ENCODE measurements around the gene BARX2.

BARX2 gene

DNA sequence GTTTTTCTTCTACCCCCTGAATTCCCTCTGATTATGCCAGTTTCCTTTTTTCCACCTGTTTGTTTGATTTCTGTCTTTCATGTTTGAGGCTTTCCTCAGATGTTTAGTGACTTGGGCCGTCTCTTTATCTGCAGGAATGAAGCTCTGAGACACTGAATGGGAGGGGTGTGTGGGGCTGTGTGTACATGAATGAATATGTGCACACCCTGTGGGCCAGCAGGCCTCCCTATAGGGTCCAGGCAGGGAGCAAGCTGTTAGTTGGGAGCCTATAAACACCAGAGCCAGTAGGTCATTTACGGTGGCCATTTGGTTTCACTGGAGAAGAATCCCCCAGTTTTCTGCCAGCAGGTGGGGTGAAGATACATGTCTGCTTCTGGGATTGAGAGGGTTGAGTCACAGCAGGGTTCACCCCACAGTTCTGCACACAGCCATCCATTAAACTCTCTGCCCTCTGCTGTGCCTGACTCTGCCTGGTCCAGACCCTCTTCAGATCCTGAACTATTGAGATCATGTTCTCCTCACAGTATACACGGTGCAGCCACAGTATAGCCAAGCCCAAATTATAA, 34.8 kb downstream of the BARX2 start:
- no peak overlapping the region for H3K4me3 ChIP-seq (ENCODE audit: low read depth, low read length)
- TF ChIP-seq, protein P1, sequence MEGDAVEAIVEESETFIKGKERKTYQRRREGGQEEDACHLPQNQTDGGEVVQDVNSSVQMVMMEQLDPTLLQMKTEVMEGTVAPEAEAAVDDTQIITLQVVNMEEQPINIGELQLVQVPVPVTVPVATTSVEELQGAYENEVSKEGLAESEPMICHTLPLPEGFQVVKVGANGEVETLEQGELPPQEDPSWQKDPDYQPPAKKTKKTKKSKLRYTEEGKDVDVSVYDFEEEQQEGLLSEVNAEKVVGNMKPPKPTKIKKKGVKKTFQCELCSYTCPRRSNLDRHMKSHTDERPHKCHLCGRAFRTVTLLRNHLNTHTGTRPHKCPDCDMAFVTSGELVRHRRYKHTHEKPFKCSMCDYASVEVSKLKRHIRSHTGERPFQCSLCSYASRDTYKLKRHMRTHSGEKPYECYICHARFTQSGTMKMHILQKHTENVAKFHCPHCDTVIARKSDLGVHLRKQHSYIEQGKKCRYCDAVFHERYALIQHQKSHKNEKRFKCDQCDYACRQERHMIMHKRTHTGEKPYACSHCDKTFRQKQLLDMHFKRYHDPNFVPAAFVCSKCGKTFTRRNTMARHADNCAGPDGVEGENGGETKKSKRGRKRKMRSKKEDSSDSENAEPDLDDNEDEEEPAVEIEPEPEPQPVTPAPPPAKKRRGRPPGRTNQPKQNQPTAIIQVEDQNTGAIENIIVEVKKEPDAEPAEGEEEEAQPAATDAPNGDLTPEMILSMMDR (IDR thresholded peaks at IDR 0.05; ENCODE audit: low read depth, low read length, missing control alignments), result no peak
- in situ Hi-C loops (cut with HindIII; ENCODE audit: low sequenced_read_pairs), result no loop called here
- DNase-seq (ENCODE audit: low read depth), result no peak

DNA sequence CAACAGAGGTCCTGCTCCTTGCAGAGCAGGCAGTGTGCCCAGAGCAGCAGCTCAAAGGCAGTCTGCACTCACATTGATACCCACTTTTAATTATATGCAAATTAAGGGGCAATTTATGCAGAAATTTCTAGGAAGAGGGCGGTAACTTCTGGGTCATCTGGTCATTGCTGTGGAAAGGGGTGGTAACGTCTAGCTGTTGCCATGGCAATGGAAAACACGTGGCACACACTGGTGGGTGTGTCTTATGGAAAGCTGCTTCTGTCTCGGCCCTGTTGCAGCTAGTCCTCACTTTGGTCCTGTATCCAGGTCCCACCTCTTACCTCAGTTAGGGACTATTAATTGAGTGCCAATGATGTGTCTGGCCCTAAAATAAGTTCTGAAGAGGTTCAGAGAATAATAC, 36.8 kb downstream of the BARX2 start:
- no peak for DNase-seq (ENCODE audit: low read depth)
- in situ Hi-C loops (cut with HindIII; ENCODE audit: low sequenced_read_pairs), result no loop called here
- TF ChIP-seq, protein P1 (IDR thresholded peaks at IDR 0.05; ENCODE audit: low read depth, low read length, missing control alignments), result no peak
- H3K4me3 ChIP-seq (ENCODE audit: low read depth, low read length), result no peak overlapping the region

DNA sequence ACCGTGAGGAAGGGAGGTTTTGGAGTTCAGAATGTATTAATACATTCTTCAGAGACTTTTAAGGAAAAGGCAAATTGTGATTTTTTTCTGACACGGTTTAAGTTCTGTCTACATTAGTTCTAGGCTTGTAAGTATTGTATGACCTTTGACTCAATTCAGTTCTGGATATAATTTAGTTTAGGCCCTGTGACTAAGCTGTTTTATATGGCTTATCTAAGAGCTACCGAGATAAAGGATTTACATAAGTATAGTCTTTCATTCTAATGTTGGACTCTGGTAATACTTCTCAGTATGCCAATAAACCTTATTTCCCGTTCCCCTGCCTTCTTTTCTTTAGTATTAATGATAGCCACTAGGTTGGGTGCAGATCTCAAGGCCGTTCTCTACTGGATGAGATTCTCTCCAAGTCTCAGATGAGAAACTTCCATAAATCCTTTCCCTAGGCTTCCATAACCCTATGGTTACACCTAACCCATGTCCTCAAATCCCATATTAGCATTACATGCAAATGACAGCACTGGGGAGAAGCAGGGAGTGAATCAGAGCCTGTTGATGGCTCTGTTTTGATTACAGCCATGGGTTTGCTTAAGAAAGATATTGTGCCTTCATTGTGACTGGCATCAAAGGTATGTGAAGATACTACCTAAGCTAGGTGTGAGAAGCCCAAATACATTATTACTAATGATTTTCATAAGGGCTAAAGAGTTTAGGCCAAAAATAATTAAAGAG, 38.7 kb downstream of the BARX2 start:
- TF ChIP-seq, protein P1 (IDR thresholded peaks at IDR 0.05; ENCODE audit: low read depth, low read length, missing control alignments), result no peak
- no peak overlapping the region for H3K4me3 ChIP-seq (ENCODE audit: low read depth, low read length)
- in situ Hi-C loops (cut with HindIII; ENCODE audit: low sequenced_read_pairs), result no loop called here
- DNase-seq (ENCODE audit: low read depth), result no peak

DNA sequence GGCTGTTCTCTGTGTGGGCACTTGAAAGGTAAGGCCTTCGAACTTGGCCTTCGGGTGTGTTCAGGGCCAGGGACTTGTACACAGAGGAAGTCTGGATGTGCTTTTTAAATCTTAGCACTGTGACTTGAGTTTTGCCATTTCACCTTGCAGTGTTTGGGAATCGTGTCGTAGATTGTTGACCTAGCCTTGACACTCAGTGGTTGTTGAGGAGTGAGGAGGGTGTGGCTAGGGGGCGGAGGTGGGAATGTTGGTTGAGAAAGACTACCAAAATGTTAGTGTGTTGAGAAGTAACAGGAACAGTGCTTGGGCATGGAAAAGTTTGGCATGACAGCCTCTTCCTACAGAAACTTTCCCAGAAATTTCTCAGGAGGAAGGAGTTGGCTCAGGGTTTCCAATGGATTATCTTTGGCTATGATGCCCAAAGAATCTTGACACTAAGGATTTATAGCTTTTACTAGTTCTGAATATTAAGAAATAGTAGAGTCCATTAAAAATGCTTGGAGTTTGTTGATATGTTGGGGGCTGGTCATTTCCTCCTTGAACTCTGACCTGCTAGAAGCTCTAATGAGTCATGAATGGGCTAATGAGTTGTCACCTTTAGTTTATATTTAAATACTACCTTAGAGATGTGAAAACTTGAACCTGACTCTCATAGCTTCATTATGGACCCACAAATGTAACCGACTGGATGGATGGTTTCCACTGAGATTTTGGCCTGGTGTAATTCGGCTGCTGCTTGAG, 40.6 kb downstream of the BARX2 start:
- H3K4me3 ChIP-seq (ENCODE audit: low read depth, low read length), result no peak overlapping the region
- TF ChIP-seq, protein P1 (IDR thresholded peaks at IDR 0.05; ENCODE audit: low read depth, low read length, missing control alignments), result no peak
- no peak for DNase-seq (ENCODE audit: low read depth)
- in situ Hi-C loops (cut with HindIII; ENCODE audit: low sequenced_read_pairs), result no loop called here

DNA sequence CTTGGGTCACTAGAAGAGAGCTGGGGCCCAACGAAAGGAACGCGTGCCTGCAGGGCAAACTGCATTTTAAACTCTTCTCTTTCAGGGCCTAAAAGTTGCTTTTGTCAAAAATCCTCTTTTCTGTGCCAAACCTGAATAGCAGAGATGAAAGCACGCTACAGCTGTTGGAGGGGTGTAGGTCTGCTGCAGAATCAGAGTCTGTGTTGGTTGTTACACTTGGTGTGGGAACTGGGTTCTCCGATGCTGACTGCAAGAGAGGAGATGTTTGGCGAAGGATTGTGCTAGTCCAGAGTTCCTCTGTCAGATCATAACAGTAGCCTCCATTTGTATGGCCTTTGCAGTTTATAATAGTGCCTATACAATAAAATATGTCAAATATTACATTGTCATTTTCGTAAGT, 41.8 kb downstream of the BARX2 start:
- TF ChIP-seq, protein P1 (IDR thresholded peaks at IDR 0.05; ENCODE audit: low read depth, low read length, missing control alignments), result no peak
- in situ Hi-C loops (cut with HindIII; ENCODE audit: low sequenced_read_pairs), result no loop called here

DNA sequence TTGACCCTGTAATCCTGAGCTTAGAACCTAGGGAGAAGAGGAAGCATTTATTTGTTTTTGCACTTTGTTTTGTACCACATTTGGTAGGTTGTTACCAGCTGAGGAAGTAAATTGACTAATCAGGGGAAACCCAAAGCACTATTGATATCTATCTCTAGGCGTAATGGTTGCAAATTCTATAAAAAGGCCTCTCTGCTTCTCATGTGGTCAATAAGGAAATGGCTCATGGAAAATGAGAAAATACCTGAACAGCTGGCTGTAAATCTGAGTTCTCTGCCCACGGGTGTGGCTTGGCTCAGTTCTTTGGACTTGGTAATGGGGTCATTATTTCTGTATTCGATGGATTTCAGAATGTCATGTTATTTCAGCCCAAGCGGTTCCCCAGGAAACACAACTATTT, 42.4 kb downstream of the BARX2 start:
- TF ChIP-seq, protein P1 (IDR thresholded peaks at IDR 0.05; ENCODE audit: low read depth, low read length, missing control alignments), result no peak
- in situ Hi-C loops (cut with HindIII; ENCODE audit: low sequenced_read_pairs), result no loop called here
- no peak for DNase-seq (ENCODE audit: low read depth)
- no peak overlapping the region for H3K4me3 ChIP-seq (ENCODE audit: low read depth, low read length)

More for the DNA sequence above, 41.8 kb downstream of the BARX2 start:
- H3K4me3 ChIP-seq (ENCODE audit: low read depth, low read length), result no peak overlapping the region
- no peak for DNase-seq (ENCODE audit: low read depth)
